Measurements from ENCODE around the gene MAGEB4.
"Not testable (repeated sequence)": the region's sequence is repeated elsewhere in the genome, so short reads cannot be mapped to it uniquely, and the experiment has no call there.

Gene MAGEB4

GRCh38 chrX:30241724-30242415 lies at the start of gene MAGEB4:
Gene MAGEB4 (plus strand): TSS chrX:30242000. CDS start chrX:30242136, 136 bp downstream.
- no peak for DNase-seq

GRCh38 chrX:30193910-30194309 lies 47.9 kb upstream of the MAGEB4 start:
- not testable (repeated sequence) for DNase-seq

- peak; percentile 4 for DNase-seq
Measured at GRCh38 chrX:30196322-30196721, 45.5 kb upstream of the MAGEB4 start.

GRCh38 chrX:30212172-30212571 lies 29.6 kb upstream of the MAGEB4 start:
- DNase-seq: no peak

- peak; percentile 4 for DNase-seq
Measured at GRCh38 chrX:30215357-30215843, 26.4 kb upstream of the MAGEB4 start, which contains the start of gene MAGEB2. Gene MAGEB2 (plus strand): TSS chrX:30215563. CDS start chrX:30218581, 3,018 bp downstream.

GRCh38 chrX:30217465-30217864 lies 24.3 kb upstream of the MAGEB4 start:
- DNase-seq: no peak

GRCh38 chrX:30219372-30219771 lies 22.4 kb upstream of the MAGEB4 start:
- DNase-seq: no peak

GRCh38 chrX:30220661-30221060 lies 21.1 kb upstream of the MAGEB4 start:
- no peak for DNase-seq

- no peak for DNase-seq
Measured at GRCh38 chrX:30224536-30224935, 17.3 kb upstream of the MAGEB4 start.

GRCh38 chrX:30228526-30228925 lies 13.3 kb upstream of the MAGEB4 start:
- DNase-seq: no peak

GRCh38 chrX:30230395-30230794 lies 11.4 kb upstream of the MAGEB4 start, which contains the start of gene MAGEB3:
Gene MAGEB3 (plus strand): TSS chrX:30230657. CDS start chrX:30235925, 5,268 bp downstream.
- DNase-seq: no peak

GRCh38 chrX:30246769-30247489 lies 5.1 kb downstream of the MAGEB4 start, which contains the start of gene MAGEB1:
Gene MAGEB1 (plus strand): TSS chrX:30247146. CDS start chrX:30250494, 3,348 bp downstream.
- DNase-seq: no peak

- no peak for DNase-seq
Measured at GRCh38 chrX:30248854-30249253, 7.1 kb downstream of the MAGEB4 start.

GRCh38 chrX:30253257-30253656 lies 11.5 kb downstream of the MAGEB4 start:
- DNase-seq: no peak

GRCh38 chrX:30259927-30260326 lies 18.1 kb downstream of the MAGEB4 start:
- DNase-seq: no peak

- no peak for DNase-seq
Measured at GRCh38 chrX:30261012-30261411, 19.2 kb downstream of the MAGEB4 start.

- DNase-seq: no peak
Measured at GRCh38 chrX:30262763-30263162, 21.0 kb downstream of the MAGEB4 start.

- DNase-seq: no peak
Measured at GRCh38 chrX:30270639-30271038, 28.8 kb downstream of the MAGEB4 start.

- no peak for DNase-seq
Measured at GRCh38 chrX:30275498-30275897, 33.7 kb downstream of the MAGEB4 start.

- DNase-seq: no peak
Measured at GRCh38 chrX:30278365-30278764, 36.6 kb downstream of the MAGEB4 start.

GRCh38 chrX:30280428-30280827 lies 38.6 kb downstream of the MAGEB4 start:
- no peak for DNase-seq

- DNase-seq: no peak
Measured at GRCh38 chrX:30282527-30282926, 40.7 kb downstream of the MAGEB4 start.

- DNase-seq: peak; percentile 20
Measured at GRCh38 chrX:30283456-30284200, 41.8 kb downstream of the MAGEB4 start.

All from activated CD4-positive, alpha-beta T cell treated with anti-CD3 and anti-CD28 coated beads, Interleukin-10, Interleukin-2, amounts not matched to agents 100 ng/mL and 50 ng/mL, durations not matched to agents 16 hours and 8 hours (primary cell).